ENCODE data around the gene GMPPA. TPM values are rescaled to one million over a fixed set of nuclear protein-coding genes. Genes with fewer than 3 reads are reported as not detected.

The GMPPA gene
- polyA plus RNA-seq, 1 experiment, result 171 TPM

GRCh38 chr2:219475697-219476651 is 22.7 kb upstream of the GMPPA start:
- POLR2A ChIA-PET, result no interaction called here
- DNase-seq (ENCODE audit: low read depth), result no peak
- no peak overlapping the region for H3K4me3 ChIP-seq (ENCODE audit: low read depth, low read length)
- CTCF ChIA-PET, result interaction anchor here (0.8 to 4.5 kb wide), 21 partner anchors 8 to 72 kb away, joined by 3 to 31 read pairs (median 5); partner anchors contain the start of gene GMPPA
- peak; percentile 93 for TF ChIP-seq CTCF (IDR thresholded peaks at IDR 0.05; ENCODE audit: insufficient read depth, low read depth, low read length)
- no peaks in the 10 kb centered on the region for H3K27me3 ChIP-seq (ENCODE audit: control insufficient read depth, insufficient read depth, low read length)
- H3K36me3 ChIP-seq (ENCODE audit: control insufficient read depth, insufficient read depth, low read length), result peaks cover 36% of the 10 kb centered on the region

- Histone ChIP-seq H3K27me3 (ENCODE audit: control insufficient read depth, insufficient read depth, low read length) (no peaks in the 10 kb centered on the region), H3K4me3 (ENCODE audit: low read depth, low read length) (no peak overlapping the region), H3K36me3 (ENCODE audit: control insufficient read depth, insufficient read depth, low read length) (peaks cover 33% of the 10 kb centered on the region)
- TF ChIP-seq CTCF (IDR thresholded peaks at IDR 0.05; ENCODE audit: insufficient read depth, low read depth, low read length), result no peak
- DNase-seq (ENCODE audit: low read depth), result no peak
- POLR2A ChIA-PET, result no interaction called here
- CTCF ChIA-PET, result interaction anchor here (1.0 to 4.5 kb wide), 17 partner anchors 9 to 73 kb away, joined by 3 to 31 read pairs (median 6); partner anchors contain the start of gene GMPPA
Measured at GRCh38 chr2:219476652-219477151, 22.0 kb upstream of the GMPPA start.

- ChIA-PET POLR2A (no interaction called here), CTCF (interaction anchor here (1.1 to 4.5 kb wide), 8 partner anchors 8 to 74 kb away, joined by 3 to 31 read pairs (median 12); partner anchors contain the start of gene GMPPA)
- Histone ChIP-seq H3K27me3 (ENCODE audit: control insufficient read depth, insufficient read depth, low read length) (no peaks in the 10 kb centered on the region), H3K36me3 (ENCODE audit: control insufficient read depth, insufficient read depth, low read length) (peaks cover 34% of the 10 kb centered on the region), H3K4me3 (ENCODE audit: low read depth, low read length) (no peak overlapping the region)
- no peak for DNase-seq (ENCODE audit: low read depth)
- TF ChIP-seq CTCF (IDR thresholded peaks at IDR 0.05; ENCODE audit: insufficient read depth, low read depth, low read length), result no peak
Measured at GRCh38 chr2:219477179-219477578, 21.5 kb upstream of the GMPPA start.

- POLR2A ChIA-PET, result no interaction called here
- CTCF ChIA-PET, result interaction anchor here (0.6 to 4.5 kb wide), 10 partner anchors 10 to 81 kb away, joined by 3 to 31 read pairs (median 3); partner anchors contain the start of gene GMPPA
- H3K27me3 ChIP-seq (ENCODE audit: control insufficient read depth, insufficient read depth, low read length), result no peaks in the 10 kb centered on the region
- no peak overlapping the region for H3K4me3 ChIP-seq (ENCODE audit: low read depth, low read length)
- H3K36me3 ChIP-seq (ENCODE audit: control insufficient read depth, insufficient read depth, low read length), result peaks cover 35% of the 10 kb centered on the region
- no peak for DNase-seq (ENCODE audit: low read depth)
- no peak for TF ChIP-seq CTCF (IDR thresholded peaks at IDR 0.05; ENCODE audit: insufficient read depth, low read depth, low read length)
Measured at GRCh38 chr2:219477815-219478214, 20.9 kb upstream of the GMPPA start.

- DNase-seq (ENCODE audit: low read depth), result no peak
- H3K27me3 ChIP-seq (ENCODE audit: control insufficient read depth, insufficient read depth, low read length), result no peaks in the 10 kb centered on the region
- H3K36me3 ChIP-seq (ENCODE audit: control insufficient read depth, insufficient read depth, low read length), result peaks cover 31% of the 10 kb centered on the region
- TF ChIP-seq CTCF (IDR thresholded peaks at IDR 0.05; ENCODE audit: insufficient read depth, low read depth, low read length), result no peak
- POLR2A ChIA-PET, result no interaction called here
- H3K4me3 ChIP-seq (ENCODE audit: low read depth, low read length), result no peak overlapping the region
- CTCF ChIA-PET, result interaction anchor here (1.1 to 3.7 kb wide), 4 partner anchors 19 to 75 kb away, joined by 3 to 26 read pairs (median 3); no protein-coding TSS in a partner anchor
Measured at GRCh38 chr2:219478916-219479315, 19.8 kb upstream of the GMPPA start.
